OCI-LY1 (cell line): Measurements from ENCODE around the gene MIS18BP1.

ENCODE experiments used
- CTCF ChIP-seq: fragments of 200-600 bp; sonication (generic), shearing (Covaris generic); IDR thresholded peaks from 2 replicates; pipeline ENCODE4 v1.5.1; 2017; ENCODE audit warnings: mild to moderate bottlenecking, antibody characterized with exemption, low read length, moderate library complexity, mixed read lengths
- EZH2 ChIP-seq: fragments of 200-600 bp; sonication (generic), shearing (Covaris generic); IDR thresholded peaks from 2 replicates; pipeline ENCODE4 v1.8.0; 2017; ENCODE audit warnings: borderline replicate concordance, mixed run types, mild to moderate bottlenecking, antibody characterized with exemption, low read length, moderate library complexity, mixed read lengths

- TF ChIP-seq CTCF (no peak), EZH2 (no peak)
Measured at GRCh38 chr14:45185100-45185814, 67.7 kb downstream of the MIS18BP1 start.
